Adipocyte (in vitro differentiated cells): ENCODE data around the gene DUS3L.
A peak's percentile ranks its signal among the peaks of the same experiment; 100 is the strongest.
"Not testable (repeated sequence)": the region's sequence is repeated elsewhere in the genome, so short reads cannot be mapped to it uniquely, and the experiment has no call there.

ENCODE experiments used
- DNase-seq: peaks from one replicate; pipeline ENCODE4 v3.0.0-alpha.2; 2015; ENCODE audit warnings: low read depth
- H3K27me3 ChIP-seq: replicated peaks from 2 replicates; pipeline ENCODE4 v1.7.0; 2013; ENCODE audit warnings: mild to moderate bottlenecking, low read length, moderate library complexity; ENCODE audit not compliant: control insufficient read depth, insufficient read depth
- H3K36me3 ChIP-seq: 2 replicates; pipeline ENCODE4 v1.7.0; 2013; ENCODE audit warnings: low read length, mild to moderate bottlenecking, moderate library complexity; ENCODE audit not compliant: control insufficient read depth, insufficient read depth, severe bottlenecking
- H3K4me1 ChIP-seq: 2 replicates; pipeline ENCODE4 v1.7.0; 2013; ENCODE audit warnings: mild to moderate bottlenecking, low read length, moderate library complexity; ENCODE audit not compliant: control insufficient read depth, insufficient read depth
- H3K4me3 ChIP-seq: 2 replicates; pipeline ENCODE4 v1.7.0; 2013; ENCODE audit warnings: mild to moderate bottlenecking, low read length, moderate library complexity
- H3K9ac ChIP-seq: 2 replicates; pipeline ENCODE4 v1.7.0; 2013; ENCODE audit warnings: mild to moderate bottlenecking, low read length, moderate library complexity
- H3K9me3 ChIP-seq: 2 replicates; pipeline ENCODE4 v1.7.0; 2013; ENCODE audit warnings: mild to moderate bottlenecking, low read length, moderate library complexity; ENCODE audit not compliant: control insufficient read depth

The DUS3L gene

DNA sequence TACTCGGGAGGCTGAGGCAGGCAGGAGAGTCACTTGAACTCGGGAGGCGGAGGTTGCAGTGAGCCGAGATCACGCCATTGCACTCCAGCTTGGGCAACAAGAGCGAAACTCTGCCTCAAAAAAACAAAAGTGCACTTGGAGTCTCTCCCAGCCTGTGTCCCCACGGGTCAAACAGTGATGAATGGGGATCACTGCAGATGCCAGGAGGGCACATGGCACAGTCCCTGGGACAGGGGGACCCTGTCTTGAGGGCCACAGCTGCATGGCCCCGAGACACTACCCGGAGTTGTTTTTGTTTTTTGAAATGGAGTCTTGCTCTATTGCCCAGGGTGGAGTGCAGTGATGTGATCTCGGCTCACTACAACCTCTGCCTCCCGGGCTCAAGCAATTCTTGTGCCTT is 10.0 kb downstream of the DUS3L start:
- not testable (repeated sequence) for H3K9me3 ChIP-seq

DNA sequence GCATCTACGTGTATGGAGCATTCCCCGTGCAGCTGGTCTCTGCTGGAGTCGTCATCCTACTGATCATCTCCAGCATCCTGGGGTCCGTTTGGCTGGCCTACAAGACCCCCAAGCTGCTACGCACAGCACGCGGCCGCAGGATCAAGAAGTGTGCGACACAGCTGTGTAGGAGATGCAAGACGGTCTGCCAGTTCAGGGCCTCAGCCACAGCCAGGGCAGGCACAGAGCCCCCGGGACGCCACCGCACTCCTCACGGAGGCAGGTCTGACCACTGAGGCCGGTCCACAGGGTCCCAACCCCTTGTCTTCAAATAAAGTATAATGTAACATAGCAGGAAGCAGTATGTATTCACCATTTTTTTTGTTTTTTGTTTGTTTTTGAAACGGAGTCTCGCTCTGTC is 12.6 kb downstream of the DUS3L start:
- peaks cover 10% of the 10 kb centered on the region for H3K4me1 ChIP-seq
- no peaks in the 10 kb centered on the region for H3K9me3 ChIP-seq
- no peaks in the 10 kb centered on the region for H3K36me3 ChIP-seq
- DNase-seq, result no peak
- no peak overlapping the region for H3K4me3 ChIP-seq
- H3K9ac ChIP-seq, result no peak overlapping the region
- H3K27me3 ChIP-seq, result no peaks in the 10 kb centered on the region

More for the DNA sequence above, 10.0 kb downstream of the DUS3L start:
- not testable (repeated sequence) for H3K4me3 ChIP-seq, DNase-seq, H3K9ac ChIP-seq, H3K4me1 ChIP-seq, H3K27me3 ChIP-seq
- H3K36me3 ChIP-seq, result peaks cover 15% of the 10 kb centered on the region

DNA sequence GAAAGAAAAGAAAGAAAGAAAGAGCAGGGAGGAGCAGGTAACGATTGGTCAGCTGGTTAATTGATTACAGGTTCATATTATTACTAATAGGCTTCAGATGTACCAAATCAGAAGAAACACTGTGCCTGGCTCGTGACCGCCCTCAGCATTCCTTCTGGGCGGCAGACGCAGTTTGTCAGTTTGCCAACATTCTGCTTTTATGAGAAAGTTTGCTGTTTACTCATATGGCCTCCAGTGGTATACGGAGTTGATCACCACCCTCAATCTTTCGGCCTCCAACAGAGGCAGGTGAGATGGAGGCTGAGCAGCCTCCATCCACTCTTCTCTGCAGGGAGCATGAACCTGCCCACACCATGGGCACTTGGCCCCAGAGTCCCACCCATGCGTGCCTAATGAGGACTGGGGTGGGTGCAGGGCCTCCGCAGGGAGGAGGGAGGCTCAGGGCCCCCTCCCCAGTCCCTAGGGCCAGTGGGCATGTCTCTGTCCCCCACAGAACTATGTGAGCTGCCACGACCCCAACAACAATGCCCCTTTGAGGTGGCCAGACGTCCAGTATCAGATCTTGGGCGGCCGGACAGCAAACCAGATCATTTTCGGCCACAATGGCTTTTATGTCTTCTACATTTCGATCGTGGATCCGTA is 15.2 kb downstream of the DUS3L start:
- Histone ChIP-seq H3K9ac (no peak overlapping the region), H3K36me3 (no peaks in the 10 kb centered on the region), H3K9me3 (no peaks in the 10 kb centered on the region), H3K4me1 (peaks cover 10% of the 10 kb centered on the region), H3K27me3 (no peaks in the 10 kb centered on the region), H3K4me3 (no peak overlapping the region)
- DNase-seq, result peak; percentile 65

DNA sequence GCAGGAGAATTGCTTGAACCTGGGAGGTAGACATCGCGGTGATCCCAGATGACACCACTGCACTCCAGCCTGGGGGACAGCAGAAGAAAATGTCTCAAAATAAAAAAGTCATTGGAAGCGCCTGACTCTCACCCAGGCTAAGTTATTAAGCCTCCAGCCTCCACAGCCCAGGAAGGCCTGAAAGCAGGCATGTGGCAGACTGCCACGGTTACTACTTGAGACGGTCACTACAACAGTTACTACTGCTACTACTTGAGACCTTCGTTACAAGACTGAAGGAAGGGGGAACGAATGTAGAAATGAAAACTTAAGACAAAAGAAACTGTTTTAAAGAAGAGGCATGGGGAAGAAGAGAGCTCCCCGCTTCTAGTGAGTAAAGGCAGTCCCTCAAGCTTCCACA is 16.0 kb downstream of the DUS3L start:
- no peaks in the 10 kb centered on the region for H3K9me3 ChIP-seq
- no peak overlapping the region for H3K9ac ChIP-seq
- H3K27me3 ChIP-seq, result no peaks in the 10 kb centered on the region
- no peak overlapping the region for H3K4me3 ChIP-seq
- H3K4me1 ChIP-seq, result peaks cover 10% of the 10 kb centered on the region
- DNase-seq, result no peak
- no peaks in the 10 kb centered on the region for H3K36me3 ChIP-seq

DNA sequence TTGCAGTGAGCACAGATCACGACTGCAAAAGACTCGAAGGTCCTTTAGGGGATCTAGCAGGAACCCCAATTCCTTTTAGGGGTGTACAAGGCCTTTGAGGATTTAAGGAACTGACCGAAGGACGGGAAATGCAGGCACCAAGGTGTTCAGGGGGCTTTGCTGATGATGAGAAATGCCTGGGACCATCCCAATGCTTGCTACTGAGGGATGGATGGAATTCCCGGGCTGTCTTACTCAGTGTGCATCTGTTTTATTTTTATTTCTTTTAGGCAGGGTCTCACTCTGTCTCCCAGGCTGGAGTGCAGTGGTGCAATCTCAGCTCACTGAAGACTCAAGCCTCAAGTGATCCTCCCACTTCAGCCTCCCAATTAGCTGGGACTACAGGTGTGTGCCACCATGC is 17.7 kb downstream of the DUS3L start:
- Histone ChIP-seq H3K4me1 (peaks cover 10% of the 10 kb centered on the region), H3K36me3 (no peaks in the 10 kb centered on the region), H3K4me3 (no peak overlapping the region), H3K27me3 (no peaks in the 10 kb centered on the region), H3K9me3 (no peaks in the 10 kb centered on the region), H3K9ac (peak overlapping the region; percentile 30)
- DNase-seq, result no peak

DNA sequence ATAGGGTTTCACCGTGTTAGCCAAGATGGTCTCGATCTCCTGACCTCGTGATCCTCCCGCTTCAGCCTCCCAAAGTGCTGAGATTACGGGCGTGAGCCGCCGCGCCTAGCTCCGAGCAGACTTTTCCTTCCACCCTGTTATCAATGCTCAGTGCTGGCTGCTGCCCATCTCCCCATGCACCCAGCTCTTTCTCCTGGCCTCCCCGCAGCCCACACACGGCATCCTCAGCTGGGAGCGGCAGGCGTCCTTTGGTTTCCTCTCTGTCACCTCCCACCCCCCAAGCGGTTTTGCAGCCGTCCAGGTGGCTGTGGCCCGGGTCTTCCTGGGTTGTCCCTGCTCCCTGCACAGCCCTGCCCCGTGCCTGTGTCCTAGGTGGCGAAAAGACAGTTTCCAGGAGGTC is 18.5 kb downstream of the DUS3L start:
- Histone ChIP-seq H3K36me3 (no peaks in the 10 kb centered on the region), H3K27me3 (no peaks in the 10 kb centered on the region), H3K4me3 (no peak overlapping the region), H3K9ac (no peak overlapping the region), H3K4me1 (peaks cover 10% of the 10 kb centered on the region), H3K9me3 (no peaks in the 10 kb centered on the region)
- DNase-seq, result no peak

DNA sequence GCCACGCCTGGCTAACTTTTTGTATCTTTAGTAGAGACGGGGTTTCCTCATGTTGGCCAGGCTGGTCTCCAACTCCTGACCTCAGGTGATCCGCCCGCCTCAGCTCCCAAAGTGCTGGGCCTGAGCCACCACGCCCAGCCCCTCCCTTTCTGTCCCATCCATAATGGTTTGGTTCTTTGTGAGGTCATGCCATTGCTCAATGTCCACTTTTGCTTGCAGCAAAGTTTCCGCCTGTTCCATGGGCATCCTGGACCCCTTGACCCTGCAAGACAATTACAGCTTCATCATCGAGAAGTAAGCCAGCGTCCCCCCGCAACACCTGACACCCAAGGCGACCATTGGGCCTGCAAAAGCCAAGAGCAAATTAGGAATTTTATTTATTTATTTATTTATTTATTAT is 23.0 kb downstream of the DUS3L start:
- H3K9ac ChIP-seq, result no peak overlapping the region

DNA sequence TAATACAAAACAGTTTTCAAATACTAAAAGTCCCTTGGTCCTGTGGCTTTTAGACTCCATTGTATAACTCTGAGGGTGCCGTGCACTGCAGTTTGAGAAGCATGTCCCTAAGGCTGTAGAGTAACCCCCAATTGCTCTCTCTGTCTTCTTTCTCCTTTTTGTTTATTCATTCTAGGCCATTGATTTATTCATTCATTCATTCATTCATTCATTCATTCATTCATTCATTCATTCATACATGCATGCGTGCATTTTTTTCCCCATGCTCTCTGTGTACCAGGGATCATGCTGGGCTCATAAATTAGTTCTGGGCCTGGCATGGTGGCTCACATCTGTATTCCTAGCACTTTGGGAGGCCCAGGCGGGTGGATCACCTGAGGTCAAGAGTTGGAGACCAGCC is 25.7 kb downstream of the DUS3L start:
- H3K4me3 ChIP-seq, result no peak overlapping the region
- DNase-seq, result no peak
- no peaks in the 10 kb centered on the region for H3K9me3 ChIP-seq
- no peaks in the 10 kb centered on the region for H3K27me3 ChIP-seq
- no peaks in the 10 kb centered on the region for H3K36me3 ChIP-seq
- H3K9ac ChIP-seq, result no peak overlapping the region
- no peaks in the 10 kb centered on the region for H3K4me1 ChIP-seq

More for the DNA sequence above, 23.0 kb downstream of the DUS3L start:
- Histone ChIP-seq H3K4me1 (no peaks in the 10 kb centered on the region), H3K9me3 (no peaks in the 10 kb centered on the region), H3K4me3 (no peak overlapping the region), H3K27me3 (no peaks in the 10 kb centered on the region), H3K36me3 (no peaks in the 10 kb centered on the region)
- no peak for DNase-seq

DNA sequence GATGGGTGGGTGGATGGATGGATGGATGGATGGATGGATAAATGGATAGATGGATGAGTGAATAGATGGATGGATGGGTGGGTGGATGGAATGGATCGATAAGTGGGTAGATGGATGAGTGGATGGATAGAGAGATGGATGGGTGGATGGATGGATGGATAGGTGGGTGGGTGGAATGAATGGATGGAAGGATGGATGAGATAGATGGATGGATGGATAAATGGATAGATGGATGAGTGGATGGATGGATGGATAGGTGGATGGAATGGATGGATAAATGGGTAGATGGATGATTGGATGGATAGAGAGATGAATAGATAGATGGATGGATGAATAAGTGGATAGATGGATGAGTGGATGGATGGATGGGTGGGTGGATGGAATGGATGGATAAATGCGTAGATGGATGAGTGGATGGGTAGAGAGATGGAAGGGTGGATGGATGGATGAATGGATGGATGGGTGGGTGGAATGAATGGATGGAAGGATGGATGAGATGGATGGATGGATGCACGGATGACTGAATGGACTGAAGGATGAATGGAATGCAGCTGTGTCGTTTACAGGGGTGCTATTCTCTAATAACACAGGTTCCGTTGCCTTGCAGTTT is 28.2 kb downstream of the DUS3L start:
- no peak for DNase-seq
- Histone ChIP-seq H3K9ac (no peak overlapping the region), H3K4me1 (no peaks in the 10 kb centered on the region)

DNA sequence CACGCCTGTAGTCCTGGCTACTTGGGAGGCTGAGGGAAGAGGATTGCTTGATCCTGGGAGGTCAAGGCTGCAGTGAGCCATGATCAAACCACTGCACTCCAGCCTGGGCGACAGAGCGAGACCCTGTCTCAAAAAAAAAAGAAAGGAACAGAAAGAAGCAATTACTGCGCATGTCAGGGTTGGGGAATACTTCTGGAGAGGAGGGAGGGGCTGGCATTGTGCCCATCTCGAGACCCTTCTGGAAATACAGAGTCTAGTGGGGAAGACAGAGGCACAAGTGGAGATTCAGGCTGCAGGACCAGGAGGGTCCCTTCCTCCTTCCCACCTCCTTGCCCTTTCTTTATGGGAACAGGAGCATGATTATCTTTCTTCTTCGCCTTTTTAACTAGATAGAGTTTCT is 37.2 kb downstream of the DUS3L start:
- H3K4me3 ChIP-seq, result no peak overlapping the region
- H3K27me3 ChIP-seq, result peaks cover 24% of the 10 kb centered on the region
- no peak overlapping the region for H3K9ac ChIP-seq
- no peak for DNase-seq
- no peaks in the 10 kb centered on the region for H3K9me3 ChIP-seq
- no peaks in the 10 kb centered on the region for H3K36me3 ChIP-seq
- H3K4me1 ChIP-seq, result no peaks in the 10 kb centered on the region

More for the DNA sequence above, 28.2 kb downstream of the DUS3L start:
- Histone ChIP-seq H3K27me3 (peaks cover 1% of the 10 kb centered on the region), H3K4me3 (no peak overlapping the region), H3K36me3 (no peaks in the 10 kb centered on the region), H3K9me3 (no peaks in the 10 kb centered on the region)

DNA sequence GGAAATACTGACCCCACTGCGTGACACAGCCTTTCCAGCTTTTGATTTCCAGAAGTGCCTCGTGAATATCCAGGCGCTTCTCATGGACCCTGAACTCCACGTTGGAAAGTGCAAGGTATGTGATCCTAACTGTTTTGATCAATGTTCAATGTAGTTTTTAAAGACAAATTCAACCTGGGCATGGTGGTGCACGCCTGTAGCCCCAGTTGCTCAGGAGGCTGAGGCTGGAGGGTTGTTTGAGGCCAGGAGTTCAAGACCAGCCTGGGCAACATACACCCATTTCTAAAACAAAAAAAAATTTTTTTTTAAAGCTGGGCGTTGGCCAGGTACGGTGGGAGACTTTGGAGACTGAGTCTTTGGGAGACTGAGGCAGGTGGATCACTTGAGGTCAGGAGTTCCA is 39.3 kb downstream of the DUS3L start:
- DNase-seq, result no peak
- no peak overlapping the region for H3K9ac ChIP-seq
- H3K27me3 ChIP-seq, result peaks cover 19% of the 10 kb centered on the region
- H3K9me3 ChIP-seq, result no peaks in the 10 kb centered on the region
- no peaks in the 10 kb centered on the region for H3K36me3 ChIP-seq
- no peak overlapping the region for H3K4me3 ChIP-seq
- H3K4me1 ChIP-seq, result no peaks in the 10 kb centered on the region

DNA sequence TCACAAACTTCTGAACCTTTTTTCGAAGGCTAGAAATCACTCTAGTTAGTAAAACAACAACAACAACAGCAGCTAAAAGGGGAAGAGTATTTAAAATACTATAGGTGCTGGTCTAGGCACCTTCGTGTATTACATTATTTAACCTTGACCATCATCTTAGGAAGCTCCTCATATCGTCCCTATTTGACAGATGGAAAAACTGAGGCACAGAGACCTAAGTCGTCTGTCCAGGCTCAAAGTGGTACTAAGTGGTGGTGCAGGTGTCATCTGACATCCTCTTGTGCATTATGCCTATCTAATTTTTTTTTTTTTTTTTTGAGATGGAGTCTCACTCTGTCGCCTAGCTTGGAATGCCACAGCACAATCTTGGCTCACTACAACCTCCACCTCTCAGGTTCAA is 41.5 kb downstream of the DUS3L start:
- DNase-seq, result no peak
- H3K9ac ChIP-seq, result no peak overlapping the region
- no peaks in the 10 kb centered on the region for H3K9me3 ChIP-seq
- no peak overlapping the region for H3K4me3 ChIP-seq
- H3K4me1 ChIP-seq, result no peaks in the 10 kb centered on the region
- peaks cover 21% of the 10 kb centered on the region for H3K27me3 ChIP-seq
- H3K36me3 ChIP-seq, result no peaks in the 10 kb centered on the region
